K562 (cell line): ENCODE data around the gene DSCAM.

ENCODE experiments used
- NBN ChIP-seq: fragments of 450-650 bp; IDR thresholded peaks from 2 replicates; pipeline ENCODE4 v1.6.1; 2016; ENCODE audit warnings: low read depth, mild to moderate bottlenecking
- RBM34 ChIP-seq: fragments of 200-400 bp; formaldehyde crosslinking; IDR thresholded peaks from 2 replicates; pipeline ENCODE4 v1.6.1; 2018; ENCODE audit warnings: low read length, borderline replicate concordance; ENCODE audit not compliant: insufficient read depth

DNA sequence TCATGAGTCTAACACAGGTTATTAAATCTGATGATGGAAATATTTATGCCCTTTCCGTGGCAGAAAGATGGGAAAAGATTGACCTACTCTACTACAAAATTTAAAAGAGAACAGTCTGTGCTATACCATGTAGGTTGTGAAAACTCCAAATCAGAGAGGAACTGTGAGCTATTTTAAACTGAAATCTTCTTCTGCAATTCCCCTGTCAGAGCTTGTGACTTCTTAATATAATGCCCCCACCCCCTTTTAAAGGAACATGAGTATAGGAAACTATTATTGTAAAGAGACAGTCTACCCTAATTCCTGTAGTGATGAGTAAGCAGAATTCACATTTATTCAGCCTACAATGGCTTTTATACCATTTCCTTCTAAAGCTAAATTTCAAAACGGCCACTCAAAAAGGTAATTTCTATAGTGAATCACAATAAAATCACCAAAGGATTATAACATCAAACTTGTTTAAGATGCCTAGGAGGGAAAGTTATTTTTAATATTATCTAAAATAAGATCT, 11.7 kb downstream of the DSCAM start:
- TF ChIP-seq RBM34 = no peak
- TF ChIP-seq NBN = no peak
